ENCODE results near the gene TEAD1.

TEAD1 gene

GRCh38 chr11:12655842-12656241 is 18.4 kb upstream of the TEAD1 start:
- Histone ChIP-seq H3K4me2 (ENCODE audit: insufficient read depth, low read length, poor library complexity, severe bottlenecking) (no peak overlapping the region), H3K18ac (ENCODE audit: low read length) (no peak overlapping the region), H3K9me3 (replicated peaks in 1 of 2; ENCODE audit: control insufficient read depth in 2 of 2, insufficient read depth in 1 of 2, low read depth in 1 of 2, low read length in 2 of 2) (peaks cover 2 to 11% of the 10 kb centered on the region in 2 donors), H2BK120ac (ENCODE audit: low read depth, low read length) (no peak overlapping the region), H3K4me3 (ENCODE audit: low read length in 2 of 2) (no peak overlapping the region), H3K27me3 (ENCODE audit: control insufficient read depth in 3 of 3, insufficient read depth in 3 of 3, low read depth in 1 of 3, low read length in 3 of 3) (no peaks in the 10 kb centered on the region), H3K4ac (ENCODE audit: low read length) (no peak overlapping the region), H3K79me1 (ENCODE audit: low read depth, low read length) (no peaks in the 10 kb centered on the region), H4K91ac (ENCODE audit: low read depth, low read length, poor library complexity) (no peak overlapping the region), H3K14ac (ENCODE audit: low read length) (no peak overlapping the region), H3K9ac (ENCODE audit: low read depth, low read length, poor library complexity) (no peak overlapping the region), H3K27ac (replicated peaks; ENCODE audit: low read length) (no peak overlapping the region), H2AK5ac (ENCODE audit: low read depth, low read length) (no peak overlapping the region), H3K23ac (ENCODE audit: low read depth, low read length, poor library complexity) (no peak overlapping the region), H3K36me3 (replicated peaks in 1 of 2; ENCODE audit: control insufficient read depth in 2 of 2, insufficient read depth in 2 of 2, low read length in 2 of 2) (no peaks in the 10 kb centered on the region), H3K4me1 (ENCODE audit: control insufficient read depth in 2 of 2, insufficient read depth in 1 of 2, low read depth in 1 of 2, low read length in 2 of 2) (no peaks in the 10 kb centered on the region), H2BK15ac (ENCODE audit: low read length) (no peak overlapping the region), H2BK5ac (ENCODE audit: low read length) (no peak overlapping the region), H4K8ac (ENCODE audit: low read depth, low read length) (no peak overlapping the region), H2AFZ (ENCODE audit: low read length) (no peak overlapping the region), H2BK12ac (ENCODE audit: low read length) (no peak overlapping the region)
- no peak for DNase-seq (ENCODE audit: low spot score)

DNA sequence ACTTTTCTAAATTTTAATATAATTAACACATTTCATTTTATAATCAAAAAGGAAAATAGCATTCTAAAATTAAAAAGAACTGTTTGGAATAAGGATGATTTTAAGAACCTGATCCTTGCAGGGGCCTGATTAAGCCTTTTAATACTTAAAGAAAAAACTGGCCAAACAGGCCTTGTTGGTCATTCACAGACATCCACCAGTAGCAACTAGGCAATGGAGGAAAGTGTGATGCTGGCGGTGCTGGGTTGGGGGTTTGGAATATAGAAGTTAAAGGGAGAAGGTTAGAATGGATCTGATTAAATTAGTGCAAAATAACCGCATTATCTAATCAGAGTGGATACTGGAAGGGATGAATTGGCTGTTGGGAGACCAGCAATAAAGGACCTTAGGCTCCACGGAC is 16.9 kb upstream of the TEAD1 start:
- no CpG with 5 or more reads among the region's 3 CpGs for WGBS, 2 donors (ENCODE audit: extremely low coverage in 2 of 2, insufficient read length in 2 of 2, insufficient replicate concordance in 1 of 2)

DNA sequence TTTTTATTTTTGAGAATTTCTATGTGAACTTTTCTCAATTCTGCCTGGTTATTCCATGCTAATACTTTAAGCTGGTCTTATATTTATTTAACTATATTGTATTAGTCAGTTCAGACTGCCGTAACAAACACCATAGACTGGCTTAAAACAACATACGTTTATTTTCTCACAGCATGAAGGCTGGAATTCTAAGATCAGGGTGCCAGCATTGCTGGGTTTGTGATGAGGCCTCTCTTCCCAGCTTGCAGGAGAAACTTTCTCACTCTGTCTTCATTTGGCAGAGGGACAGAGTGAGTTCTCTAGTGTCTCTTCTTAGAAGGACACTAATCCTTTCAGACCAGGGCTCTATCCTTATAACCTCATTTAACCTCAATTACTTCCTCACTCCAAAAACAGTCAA is 16.2 kb upstream of the TEAD1 start:
- no peak overlapping the region for H2BK5ac ChIP-seq (ENCODE audit: low read length)
- H3K9me3 ChIP-seq (replicated peaks in 1 of 2; ENCODE audit: control insufficient read depth in 2 of 2, insufficient read depth in 1 of 2, low read depth in 1 of 2, low read length in 2 of 2), result peaks cover 2 to 11% of the 10 kb centered on the region in 2 donors
- H3K18ac ChIP-seq (ENCODE audit: low read length), result no peak overlapping the region
- no peak overlapping the region for H2BK15ac ChIP-seq (ENCODE audit: low read length)
- no peak overlapping the region for H3K27ac ChIP-seq (replicated peaks; ENCODE audit: low read length)
- H4K8ac ChIP-seq (ENCODE audit: low read depth, low read length), result no peak overlapping the region
- H2BK12ac ChIP-seq (ENCODE audit: low read length), result no peak overlapping the region
- no peak overlapping the region for H2BK120ac ChIP-seq (ENCODE audit: low read depth, low read length)
- no peaks in the 10 kb centered on the region for H3K36me3 ChIP-seq (replicated peaks in 1 of 2; ENCODE audit: control insufficient read depth in 2 of 2, insufficient read depth in 2 of 2, low read length in 2 of 2)
- no CpG with 5 or more reads among the region's 2 CpGs for WGBS, 2 donors (ENCODE audit: extremely low coverage in 2 of 2, insufficient read length in 2 of 2, insufficient replicate concordance in 1 of 2)
- no peak overlapping the region for H3K4me2 ChIP-seq (ENCODE audit: insufficient read depth, low read length, poor library complexity, severe bottlenecking)
- no peak for DNase-seq (ENCODE audit: low spot score)
- H2AK5ac ChIP-seq (ENCODE audit: low read depth, low read length), result no peak overlapping the region
- H3K4me1 ChIP-seq (ENCODE audit: control insufficient read depth in 2 of 2, insufficient read depth in 1 of 2, low read depth in 1 of 2, low read length in 2 of 2), result no peaks in the 10 kb centered on the region
- no peak overlapping the region for H3K4ac ChIP-seq (ENCODE audit: low read length)
- H2AFZ ChIP-seq (ENCODE audit: low read length), result no peak overlapping the region
- no peak overlapping the region for H4K91ac ChIP-seq (ENCODE audit: low read depth, low read length, poor library complexity)
- no peak overlapping the region for H3K9ac ChIP-seq (ENCODE audit: low read depth, low read length, poor library complexity)
- H3K14ac ChIP-seq (ENCODE audit: low read length), result no peak overlapping the region
- no peak overlapping the region for H3K23ac ChIP-seq (ENCODE audit: low read depth, low read length, poor library complexity)
- no peaks in the 10 kb centered on the region for H3K79me1 ChIP-seq (ENCODE audit: low read depth, low read length)
- no peak overlapping the region for H3K4me3 ChIP-seq (ENCODE audit: low read length in 2 of 2)
- no peaks in the 10 kb centered on the region for H3K27me3 ChIP-seq (ENCODE audit: control insufficient read depth in 3 of 3, insufficient read depth in 3 of 3, low read depth in 1 of 3, low read length in 3 of 3)

More for the DNA sequence above, 16.9 kb upstream of the TEAD1 start:
- no peak overlapping the region for H2BK15ac ChIP-seq (ENCODE audit: low read length)
- peaks cover 2 to 11% of the 10 kb centered on the region in 2 donors for H3K9me3 ChIP-seq (replicated peaks in 1 of 2; ENCODE audit: control insufficient read depth in 2 of 2, insufficient read depth in 1 of 2, low read depth in 1 of 2, low read length in 2 of 2)
- no peak overlapping the region for H2AFZ ChIP-seq (ENCODE audit: low read length)
- no peak overlapping the region for H3K4me3 ChIP-seq (ENCODE audit: low read length in 2 of 2)
- H3K9ac ChIP-seq (ENCODE audit: low read depth, low read length, poor library complexity), result no peak overlapping the region
- H3K79me1 ChIP-seq (ENCODE audit: low read depth, low read length), result no peaks in the 10 kb centered on the region
- H3K23ac ChIP-seq (ENCODE audit: low read depth, low read length, poor library complexity), result no peak overlapping the region
- H2BK12ac ChIP-seq (ENCODE audit: low read length), result no peak overlapping the region
- H3K18ac ChIP-seq (ENCODE audit: low read length), result no peak overlapping the region
- H2AK5ac ChIP-seq (ENCODE audit: low read depth, low read length), result no peak overlapping the region
- H3K4ac ChIP-seq (ENCODE audit: low read length), result no peak overlapping the region
- H3K27me3 ChIP-seq (ENCODE audit: control insufficient read depth in 3 of 3, insufficient read depth in 3 of 3, low read depth in 1 of 3, low read length in 3 of 3), result no peaks in the 10 kb centered on the region
- no peak overlapping the region for H4K8ac ChIP-seq (ENCODE audit: low read depth, low read length)
- no peak overlapping the region for H3K14ac ChIP-seq (ENCODE audit: low read length)
- DNase-seq (ENCODE audit: low spot score), result no peak
- no peak overlapping the region for H2BK120ac ChIP-seq (ENCODE audit: low read depth, low read length)
- no peaks in the 10 kb centered on the region for H3K4me1 ChIP-seq (ENCODE audit: control insufficient read depth in 2 of 2, insufficient read depth in 1 of 2, low read depth in 1 of 2, low read length in 2 of 2)
- no peak overlapping the region for H3K4me2 ChIP-seq (ENCODE audit: insufficient read depth, low read length, poor library complexity, severe bottlenecking)
- H3K36me3 ChIP-seq (replicated peaks in 1 of 2; ENCODE audit: control insufficient read depth in 2 of 2, insufficient read depth in 2 of 2, low read length in 2 of 2), result no peaks in the 10 kb centered on the region
- no peak overlapping the region for H2BK5ac ChIP-seq (ENCODE audit: low read length)
- H3K27ac ChIP-seq (replicated peaks; ENCODE audit: low read length), result no peak overlapping the region
- no peak overlapping the region for H4K91ac ChIP-seq (ENCODE audit: low read depth, low read length, poor library complexity)

GRCh38 chr11:12662101-12662689 is 12.0 kb upstream of the TEAD1 start:
- Histone ChIP-seq H2BK12ac (ENCODE audit: low read length) (no peak overlapping the region), H3K27me3 (ENCODE audit: control insufficient read depth in 3 of 3, insufficient read depth in 3 of 3, low read depth in 1 of 3, low read length in 3 of 3) (peaks cover 0 to 5% (median 0%) of the 10 kb centered on the region in 3 experiments), H2AK5ac (ENCODE audit: low read depth, low read length) (no peak overlapping the region), H4K8ac (ENCODE audit: low read depth, low read length) (no peak overlapping the region), H2BK120ac (ENCODE audit: low read depth, low read length) (no peak overlapping the region), H3K4ac (ENCODE audit: low read length) (no peak overlapping the region), H3K36me3 (replicated peaks in 1 of 2; ENCODE audit: control insufficient read depth in 2 of 2, insufficient read depth in 2 of 2, low read length in 2 of 2) (no peaks in the 10 kb centered on the region), H3K4me2 (ENCODE audit: insufficient read depth, low read length, poor library complexity, severe bottlenecking) (no peak overlapping the region), H3K79me1 (ENCODE audit: low read depth, low read length) (no peaks in the 10 kb centered on the region), H3K9ac (ENCODE audit: low read depth, low read length, poor library complexity) (no peak overlapping the region), H3K4me3 (ENCODE audit: low read length in 2 of 2) (no peak overlapping the region), H3K27ac (replicated peaks; ENCODE audit: low read length) (no peak overlapping the region), H3K23ac (ENCODE audit: low read depth, low read length, poor library complexity) (no peak overlapping the region), H2AFZ (ENCODE audit: low read length) (no peak overlapping the region), H4K91ac (ENCODE audit: low read depth, low read length, poor library complexity) (no peak overlapping the region), H3K14ac (ENCODE audit: low read length) (peak overlapping the region; percentile 63), H3K18ac (ENCODE audit: low read length) (no peak overlapping the region), H3K4me1 (ENCODE audit: control insufficient read depth in 2 of 2, insufficient read depth in 1 of 2, low read depth in 1 of 2, low read length in 2 of 2) (no peaks in the 10 kb centered on the region), H3K9me3 (replicated peaks in 1 of 2; ENCODE audit: control insufficient read depth in 2 of 2, insufficient read depth in 1 of 2, low read depth in 1 of 2, low read length in 2 of 2) (peaks cover 2 to 3% of the 10 kb centered on the region in 2 donors), H2BK5ac (ENCODE audit: low read length) (no peak overlapping the region), H2BK15ac (ENCODE audit: low read length) (no peak overlapping the region)
- WGBS, 2 donors (ENCODE audit: extremely low coverage in 2 of 2, insufficient read length in 2 of 2, insufficient replicate concordance in 1 of 2), result no CpG with 5 or more reads among the region's 8 CpGs
- no peak for DNase-seq (ENCODE audit: low spot score)

Measured in neuronal stem cell (in vitro differentiated cells).